NCI-H82 (cell line): ENCODE results near the gene AP3B1.

Experiments
- DNase-seq: peaks from one replicate; lab custom pipeline; 2025; lab: John Stamatoyannopoulos, UW

AP3B1 gene

GRCh38 chr5:78003919-78004318 lies 290.6 kb downstream of the AP3B1 start:
- DNase-seq: peak; percentile 91

- DNase-seq: no peak
These were observed 291.0 kb downstream of the AP3B1 start for GRCh38 chr5:78003450-78003849.

GRCh38 chr5:78002690-78003089 lies 291.8 kb downstream of the AP3B1 start:
- DNase-seq: peak; percentile 55

- no peak for DNase-seq
These were observed 293.3 kb downstream of the AP3B1 start for GRCh38 chr5:78001197-78001596.

GRCh38 chr5:78000191-78000590 lies 294.3 kb downstream of the AP3B1 start:
- DNase-seq: no peak

GRCh38 chr5:77999399-77999798 lies 295.1 kb downstream of the AP3B1 start:
- DNase-seq: no peak

GRCh38 chr5:77996943-77997342 lies 297.6 kb downstream of the AP3B1 start:
- peak; percentile 27 for DNase-seq

GRCh38 chr5:77995793-77996409 lies 298.6 kb downstream of the AP3B1 start:
- DNase-seq: peak; percentile 82

GRCh38 chr5:77994943-77995342 lies 299.6 kb downstream of the AP3B1 start:
- DNase-seq: no peak

- peak; percentile 60 for DNase-seq
These were observed 300.6 kb downstream of the AP3B1 start for GRCh38 chr5:77993855-77994318.

- peak; percentile 42 for DNase-seq
These were observed 301.2 kb downstream of the AP3B1 start for GRCh38 chr5:77993141-77993854.

- peak; percentile 2 for DNase-seq
These were observed 303.4 kb downstream of the AP3B1 start for GRCh38 chr5:77991084-77991483.

GRCh38 chr5:77990020-77990419 lies 304.5 kb downstream of the AP3B1 start:
- peak; percentile 85 for DNase-seq

- no peak for DNase-seq
These were observed 306.5 kb downstream of the AP3B1 start for GRCh38 chr5:77987988-77988387.

GRCh38 chr5:77987331-77987730 lies 307.2 kb downstream of the AP3B1 start:
- DNase-seq: peak; percentile 93

GRCh38 chr5:77986261-77986660 lies 308.2 kb downstream of the AP3B1 start:
- no peak for DNase-seq

- no peak for DNase-seq
These were observed 309.3 kb downstream of the AP3B1 start for GRCh38 chr5:77985247-77985646.

GRCh38 chr5:77984587-77984986 lies 309.9 kb downstream of the AP3B1 start:
- no peak for DNase-seq

- DNase-seq: no peak
These were observed 310.9 kb downstream of the AP3B1 start for GRCh38 chr5:77983482-77984199.

- DNase-seq: peak; percentile 20
These were observed 312.7 kb downstream of the AP3B1 start for GRCh38 chr5:77981820-77982219.

GRCh38 chr5:77974576-77974975 lies 319.9 kb downstream of the AP3B1 start:
- DNase-seq: no peak

GRCh38 chr5:77973253-77973609 lies 321.3 kb downstream of the AP3B1 start:
- DNase-seq: no peak
